ENCODE data around the gene MTG1. TPM values are rescaled to one million over a fixed set of nuclear protein-coding genes. Genes with fewer than 3 reads are reported as not detected.

Gene MTG1
- total and polyA plus RNA-seq, 2 experiments from 2014 or later, result 45.7 to 68.6 TPM

DNA sequence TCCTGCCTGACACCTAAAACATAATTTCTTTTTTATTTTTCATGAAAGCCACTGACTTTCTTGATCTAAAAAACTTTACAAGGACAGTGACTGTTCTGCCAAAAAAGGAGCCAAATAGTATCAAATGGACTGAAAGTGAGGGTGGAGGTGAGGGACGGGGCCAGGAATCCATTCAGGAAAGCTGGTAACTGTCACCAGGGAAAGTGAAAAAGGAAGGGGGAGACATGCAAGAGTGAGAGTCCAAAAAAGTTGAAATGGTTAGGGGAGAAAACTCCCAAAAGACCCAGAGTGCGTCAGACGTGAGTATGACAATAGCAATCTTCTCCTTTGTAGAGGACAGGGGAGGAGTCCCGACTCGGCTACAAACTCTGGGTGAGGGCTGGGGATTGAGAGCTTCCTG lies 49.7 kb upstream of the MTG1 start:
- ATAC-seq (no peak), DNase-seq (ENCODE audit: low spot score) (no peak)
- no peak overlapping the region for H3K4me2 ChIP-seq
- no peaks in the 10 kb centered on the region for H3K36me3 ChIP-seq (ENCODE audit: insufficient read depth)
- Mint-ChIP-seq H3K4me1 (peaks cover 11% of the 10 kb centered on the region), H3K36me3 (ENCODE audit: low read depth) (no peaks in the 10 kb centered on the region), H3K9me3 (peaks cover 5% of the 10 kb centered on the region; the same call in 2 of the 3 replicates), H3K4me3 (no peak overlapping the region), H3K27ac (no peak overlapping the region), H3K27me3 (ENCODE audit: insufficient read depth, low read depth, poor library complexity) (peaks cover 17% of the 10 kb centered on the region)
- no peak overlapping the region for H3K27ac ChIP-seq (ENCODE audit: low read depth)
- no peaks in the 10 kb centered on the region for H3F3A ChIP-seq (replicated peaks; ENCODE audit: low read depth)
- no peaks in the 10 kb centered on the region for H3K9me2 ChIP-seq (ENCODE audit: insufficient read depth)
- TF ChIP-seq, protein P1, sequence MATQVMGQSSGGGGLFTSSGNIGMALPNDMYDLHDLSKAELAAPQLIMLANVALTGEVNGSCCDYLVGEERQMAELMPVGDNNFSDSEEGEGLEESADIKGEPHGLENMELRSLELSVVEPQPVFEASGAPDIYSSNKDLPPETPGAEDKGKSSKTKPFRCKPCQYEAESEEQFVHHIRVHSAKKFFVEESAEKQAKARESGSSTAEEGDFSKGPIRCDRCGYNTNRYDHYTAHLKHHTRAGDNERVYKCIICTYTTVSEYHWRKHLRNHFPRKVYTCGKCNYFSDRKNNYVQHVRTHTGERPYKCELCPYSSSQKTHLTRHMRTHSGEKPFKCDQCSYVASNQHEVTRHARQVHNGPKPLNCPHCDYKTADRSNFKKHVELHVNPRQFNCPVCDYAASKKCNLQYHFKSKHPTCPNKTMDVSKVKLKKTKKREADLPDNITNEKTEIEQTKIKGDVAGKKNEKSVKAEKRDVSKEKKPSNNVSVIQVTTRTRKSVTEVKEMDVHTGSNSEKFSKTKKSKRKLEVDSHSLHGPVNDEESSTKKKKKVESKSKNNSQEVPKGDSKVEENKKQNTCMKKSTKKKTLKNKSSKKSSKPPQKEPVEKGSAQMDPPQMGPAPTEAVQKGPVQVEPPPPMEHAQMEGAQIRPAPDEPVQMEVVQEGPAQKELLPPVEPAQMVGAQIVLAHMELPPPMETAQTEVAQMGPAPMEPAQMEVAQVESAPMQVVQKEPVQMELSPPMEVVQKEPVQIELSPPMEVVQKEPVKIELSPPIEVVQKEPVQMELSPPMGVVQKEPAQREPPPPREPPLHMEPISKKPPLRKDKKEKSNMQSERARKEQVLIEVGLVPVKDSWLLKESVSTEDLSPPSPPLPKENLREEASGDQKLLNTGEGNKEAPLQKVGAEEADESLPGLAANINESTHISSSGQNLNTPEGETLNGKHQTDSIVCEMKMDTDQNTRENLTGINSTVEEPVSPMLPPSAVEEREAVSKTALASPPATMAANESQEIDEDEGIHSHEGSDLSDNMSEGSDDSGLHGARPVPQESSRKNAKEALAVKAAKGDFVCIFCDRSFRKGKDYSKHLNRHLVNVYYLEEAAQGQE (IDR thresholded peaks at IDR 0.05; ENCODE audit: unreplicated experiment), result no peak
- TF ChIP-seq STAT1 (IDR thresholded peaks at IDR 0.05; ENCODE audit: unreplicated experiment) (no peak), NANOG (IDR thresholded peaks at IDR 0.05; ENCODE audit: borderline replicate concordance) (no peak), ZNF114 (CRISPR knock-in tag; IDR thresholded peaks at IDR 0.05) (no peak), CREB1 (CRISPR knock-in tag; IDR thresholded peaks at IDR 0.05; ENCODE audit: low read depth) (no peak), POLR2AphosphoS5 (IDR thresholded peaks at IDR 0.05; ENCODE audit: low read depth) (no peak), EZH2 (IDR thresholded peaks at IDR 0.05; ENCODE audit: low read depth, unreplicated experiment) (no peak), ZNF331 (CRISPR knock-in tag; IDR thresholded peaks at IDR 0.05; ENCODE audit: low read depth) (no peak), ETS1 (IDR thresholded peaks at IDR 0.05) (no peak), JUNB (IDR thresholded peaks at IDR 0.05; ENCODE audit: unreplicated experiment) (no peak), ZNF462 (CRISPR knock-in tag; IDR thresholded peaks at IDR 0.05) (no peak), EZH2phosphoT487 (IDR thresholded peaks at IDR 0.05; ENCODE audit: unreplicated experiment) (no peak)
- TF ChIP-seq, protein P2, sequence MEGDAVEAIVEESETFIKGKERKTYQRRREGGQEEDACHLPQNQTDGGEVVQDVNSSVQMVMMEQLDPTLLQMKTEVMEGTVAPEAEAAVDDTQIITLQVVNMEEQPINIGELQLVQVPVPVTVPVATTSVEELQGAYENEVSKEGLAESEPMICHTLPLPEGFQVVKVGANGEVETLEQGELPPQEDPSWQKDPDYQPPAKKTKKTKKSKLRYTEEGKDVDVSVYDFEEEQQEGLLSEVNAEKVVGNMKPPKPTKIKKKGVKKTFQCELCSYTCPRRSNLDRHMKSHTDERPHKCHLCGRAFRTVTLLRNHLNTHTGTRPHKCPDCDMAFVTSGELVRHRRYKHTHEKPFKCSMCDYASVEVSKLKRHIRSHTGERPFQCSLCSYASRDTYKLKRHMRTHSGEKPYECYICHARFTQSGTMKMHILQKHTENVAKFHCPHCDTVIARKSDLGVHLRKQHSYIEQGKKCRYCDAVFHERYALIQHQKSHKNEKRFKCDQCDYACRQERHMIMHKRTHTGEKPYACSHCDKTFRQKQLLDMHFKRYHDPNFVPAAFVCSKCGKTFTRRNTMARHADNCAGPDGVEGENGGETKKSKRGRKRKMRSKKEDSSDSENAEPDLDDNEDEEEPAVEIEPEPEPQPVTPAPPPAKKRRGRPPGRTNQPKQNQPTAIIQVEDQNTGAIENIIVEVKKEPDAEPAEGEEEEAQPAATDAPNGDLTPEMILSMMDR (conservative IDR thresholded peaks at IDR 0.05; ENCODE audit: low read depth in 2 of 2), result no peak
- no peaks in the 10 kb centered on the region; the same call in 1 of the 2 replicates for H3K4me1 ChIP-seq (ENCODE audit: insufficient read depth)
- no peak overlapping the region for H2AFZ ChIP-seq
- no peaks in the 10 kb centered on the region for H4K20me1 ChIP-seq (replicated peaks; ENCODE audit: insufficient read depth)
- no peaks in the 10 kb centered on the region for H3K79me2 ChIP-seq (replicated peaks; ENCODE audit: insufficient read depth)
- H3K4me3 ChIP-seq, result no peak overlapping the region
- no peaks in the 10 kb centered on the region for H3K27me3 ChIP-seq (ENCODE audit: insufficient read depth)
